Measurements from ENCODE around the gene HINFP.
A peak's percentile ranks its signal among the peaks of the same experiment; 100 is the strongest.

The HINFP gene

GRCh38 chr11:119168471-119169281 lies 47.3 kb downstream of the HINFP start, which contains the start of gene NLRX1:
NLRX1 (plus strand) TSS chr11:119168725; CDS start chr11:119171404, 2,679 bp downstream.
- DNase-seq = peak; percentile 62 to 74 (median 64)
- peak within 1 kb of the TSS; percentile 66 for H3K27ac ChIP-seq (ENCODE audit: insufficient read depth, low read length, poor library complexity, severe bottlenecking)
- H3K27me3 ChIP-seq (replicated peaks; ENCODE audit: control insufficient read depth, insufficient read depth, low read length, poor library complexity, severe bottlenecking) = no peaks in the 10 kb centered on the region
- H3K4me1 ChIP-seq (ENCODE audit: control insufficient read depth, insufficient read depth, low read length, poor library complexity, severe bottlenecking) = peaks cover 5% of the 10 kb centered on the region
- no peaks in the 10 kb centered on the region for H3K36me3 ChIP-seq (ENCODE audit: control insufficient read depth, insufficient read depth, low read length)
- no peaks in the 10 kb centered on the region for H3K9me3 ChIP-seq (ENCODE audit: control insufficient read depth, low read length)
- peak within 1 kb of the TSS; percentile 92 for H3K4me3 ChIP-seq (ENCODE audit: insufficient read depth, low read depth, low read length, poor library complexity, severe bottlenecking)

- Histone ChIP-seq H3K4me1 (ENCODE audit: control insufficient read depth, insufficient read depth, low read length, poor library complexity, severe bottlenecking) (peaks cover 5% of the 10 kb centered on the region), H3K27me3 (replicated peaks; ENCODE audit: control insufficient read depth, insufficient read depth, low read length, poor library complexity, severe bottlenecking) (no peaks in the 10 kb centered on the region), H3K9me3 (ENCODE audit: control insufficient read depth, low read length) (no peaks in the 10 kb centered on the region), H3K4me3 (ENCODE audit: insufficient read depth, low read depth, low read length, poor library complexity, severe bottlenecking) (peak overlapping the region; percentile 92), H3K27ac (ENCODE audit: insufficient read depth, low read length, poor library complexity, severe bottlenecking) (peak overlapping the region; percentile 66), H3K36me3 (ENCODE audit: control insufficient read depth, insufficient read depth, low read length) (no peaks in the 10 kb centered on the region)
- DNase-seq = no peak
These were observed 47.9 kb downstream of the HINFP start for GRCh38 chr11:119169282-119169719.

DNA sequence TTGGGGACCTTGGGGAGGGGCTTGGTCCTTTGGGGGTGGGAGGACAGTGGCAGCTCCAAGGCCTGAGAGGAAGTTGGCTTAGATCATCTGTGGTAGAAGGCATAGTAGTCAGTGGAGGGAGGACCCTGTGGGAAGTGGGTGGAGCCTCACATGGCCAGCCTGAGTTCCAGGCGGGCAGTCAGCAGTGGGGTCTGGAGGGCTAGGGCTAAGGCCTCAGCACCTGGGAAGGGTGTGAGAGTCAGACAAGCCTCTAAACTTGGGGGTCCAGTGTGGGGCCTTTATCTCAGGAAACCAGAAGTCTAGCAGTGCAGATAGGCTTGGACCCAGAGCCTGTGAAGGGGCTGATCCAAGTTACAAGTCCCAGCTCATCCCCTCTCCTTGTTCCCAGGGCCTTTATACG lies 51.1 kb downstream of the HINFP start:
- H3K36me3 ChIP-seq (ENCODE audit: control insufficient read depth, insufficient read depth, low read length) = no peaks in the 10 kb centered on the region
- no peak for DNase-seq
- no peak overlapping the region for H3K4me3 ChIP-seq (ENCODE audit: insufficient read depth, low read depth, low read length, poor library complexity, severe bottlenecking)
- no peaks in the 10 kb centered on the region for H3K9me3 ChIP-seq (ENCODE audit: control insufficient read depth, low read length)
- no peaks in the 10 kb centered on the region for H3K27me3 ChIP-seq (replicated peaks; ENCODE audit: control insufficient read depth, insufficient read depth, low read length, poor library complexity, severe bottlenecking)
- no peak overlapping the region for H3K27ac ChIP-seq (ENCODE audit: insufficient read depth, low read length, poor library complexity, severe bottlenecking)
- peaks cover 5% of the 10 kb centered on the region for H3K4me1 ChIP-seq (ENCODE audit: control insufficient read depth, insufficient read depth, low read length, poor library complexity, severe bottlenecking)

- no peaks in the 10 kb centered on the region for H3K36me3 ChIP-seq (ENCODE audit: control insufficient read depth, insufficient read depth, low read length)
- no peaks in the 10 kb centered on the region for H3K27me3 ChIP-seq (replicated peaks; ENCODE audit: control insufficient read depth, insufficient read depth, low read length, poor library complexity, severe bottlenecking)
These were observed 52.1 kb downstream of the HINFP start for GRCh38 chr11:119173453-119173852.

GRCh38 chr11:119175493-119176077 lies 54.2 kb downstream of the HINFP start:
- no peak overlapping the region for H3K27ac ChIP-seq (ENCODE audit: insufficient read depth, low read length, poor library complexity, severe bottlenecking)
- H3K27me3 ChIP-seq (replicated peaks; ENCODE audit: control insufficient read depth, insufficient read depth, low read length, poor library complexity, severe bottlenecking) = no peaks in the 10 kb centered on the region
- no peaks in the 10 kb centered on the region for H3K4me1 ChIP-seq (ENCODE audit: control insufficient read depth, insufficient read depth, low read length, poor library complexity, severe bottlenecking)
- H3K9me3 ChIP-seq (ENCODE audit: control insufficient read depth, low read length) = no peaks in the 10 kb centered on the region
- no peak for DNase-seq
- no peak overlapping the region for H3K4me3 ChIP-seq (ENCODE audit: insufficient read depth, low read depth, low read length, poor library complexity, severe bottlenecking)
- no peaks in the 10 kb centered on the region for H3K36me3 ChIP-seq (ENCODE audit: control insufficient read depth, insufficient read depth, low read length)

More at GRCh38 chr11:119173453-119173852, 52.1 kb downstream of the HINFP start:
- H3K27ac ChIP-seq (ENCODE audit: insufficient read depth, low read length, poor library complexity, severe bottlenecking) = no peak overlapping the region
- H3K4me1 ChIP-seq (ENCODE audit: control insufficient read depth, insufficient read depth, low read length, poor library complexity, severe bottlenecking) = peaks cover 5% of the 10 kb centered on the region
- no peaks in the 10 kb centered on the region for H3K9me3 ChIP-seq (ENCODE audit: control insufficient read depth, low read length)
- no peak overlapping the region for H3K4me3 ChIP-seq (ENCODE audit: insufficient read depth, low read depth, low read length, poor library complexity, severe bottlenecking)
- no peak for DNase-seq

- Histone ChIP-seq H3K27ac (ENCODE audit: insufficient read depth, low read length, poor library complexity, severe bottlenecking) (no peak overlapping the region), H3K4me1 (ENCODE audit: control insufficient read depth, insufficient read depth, low read length, poor library complexity, severe bottlenecking) (no peaks in the 10 kb centered on the region), H3K36me3 (ENCODE audit: control insufficient read depth, insufficient read depth, low read length) (no peaks in the 10 kb centered on the region), H3K4me3 (ENCODE audit: insufficient read depth, low read depth, low read length, poor library complexity, severe bottlenecking) (no peak overlapping the region), H3K9me3 (ENCODE audit: control insufficient read depth, low read length) (no peaks in the 10 kb centered on the region), H3K27me3 (replicated peaks; ENCODE audit: control insufficient read depth, insufficient read depth, low read length, poor library complexity, severe bottlenecking) (no peaks in the 10 kb centered on the region)
- no peak for DNase-seq
These were observed 56.8 kb downstream of the HINFP start for GRCh38 chr11:119178166-119178680.

DNA sequence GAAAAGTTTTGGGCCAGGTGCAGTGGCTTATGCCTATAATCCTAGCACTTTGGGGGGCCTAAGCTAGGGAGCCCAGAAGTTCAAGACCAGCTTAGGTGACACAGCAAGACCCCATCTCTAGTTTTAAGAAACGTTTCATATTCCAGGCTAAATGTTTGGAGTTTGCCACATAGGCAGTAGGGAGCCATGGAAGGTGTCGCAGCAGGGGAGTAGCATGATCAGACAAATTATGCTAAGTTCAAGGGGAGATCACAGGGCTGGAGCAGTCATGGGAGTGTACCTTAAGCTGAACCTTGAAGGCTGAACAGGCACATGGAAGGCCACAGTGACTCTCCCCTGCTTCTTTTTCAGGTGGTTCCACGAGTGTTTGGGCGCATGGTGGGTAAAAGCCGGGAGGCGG lies 58.0 kb downstream of the HINFP start:
- no peaks in the 10 kb centered on the region for H3K36me3 ChIP-seq (ENCODE audit: control insufficient read depth, insufficient read depth, low read length)
- no peak for DNase-seq

GRCh38 chr11:119179983-119180382 lies 58.6 kb downstream of the HINFP start:
- Histone ChIP-seq H3K4me3 (ENCODE audit: insufficient read depth, low read depth, low read length, poor library complexity, severe bottlenecking) (no peak overlapping the region), H3K4me1 (ENCODE audit: control insufficient read depth, insufficient read depth, low read length, poor library complexity, severe bottlenecking) (no peaks in the 10 kb centered on the region), H3K27me3 (replicated peaks; ENCODE audit: control insufficient read depth, insufficient read depth, low read length, poor library complexity, severe bottlenecking) (no peaks in the 10 kb centered on the region), H3K36me3 (ENCODE audit: control insufficient read depth, insufficient read depth, low read length) (no peaks in the 10 kb centered on the region), H3K9me3 (ENCODE audit: control insufficient read depth, low read length) (no peaks in the 10 kb centered on the region), H3K27ac (ENCODE audit: insufficient read depth, low read length, poor library complexity, severe bottlenecking) (no peak overlapping the region)
- no peak for DNase-seq

More for the DNA sequence above, 58.0 kb downstream of the HINFP start:
- no peaks in the 10 kb centered on the region for H3K27me3 ChIP-seq (replicated peaks; ENCODE audit: control insufficient read depth, insufficient read depth, low read length, poor library complexity, severe bottlenecking)
- H3K4me3 ChIP-seq (ENCODE audit: insufficient read depth, low read depth, low read length, poor library complexity, severe bottlenecking) = no peak overlapping the region
- no peaks in the 10 kb centered on the region for H3K9me3 ChIP-seq (ENCODE audit: control insufficient read depth, low read length)
- H3K27ac ChIP-seq (ENCODE audit: insufficient read depth, low read length, poor library complexity, severe bottlenecking) = no peak overlapping the region
- H3K4me1 ChIP-seq (ENCODE audit: control insufficient read depth, insufficient read depth, low read length, poor library complexity, severe bottlenecking) = no peaks in the 10 kb centered on the region

- DNase-seq = no peak
- Histone ChIP-seq H3K36me3 (ENCODE audit: control insufficient read depth, insufficient read depth, low read length) (no peaks in the 10 kb centered on the region), H3K27me3 (replicated peaks; ENCODE audit: control insufficient read depth, insufficient read depth, low read length, poor library complexity, severe bottlenecking) (no peaks in the 10 kb centered on the region), H3K4me3 (ENCODE audit: insufficient read depth, low read depth, low read length, poor library complexity, severe bottlenecking) (no peak overlapping the region), H3K4me1 (ENCODE audit: control insufficient read depth, insufficient read depth, low read length, poor library complexity, severe bottlenecking) (no peaks in the 10 kb centered on the region), H3K27ac (ENCODE audit: insufficient read depth, low read length, poor library complexity, severe bottlenecking) (no peak overlapping the region), H3K9me3 (ENCODE audit: control insufficient read depth, low read length) (no peaks in the 10 kb centered on the region)
These were observed 59.6 kb downstream of the HINFP start for GRCh38 chr11:119180729-119181676.
